Sigmoid colon (tissue), 4 donors: Measurements from ENCODE around the gene DAO.

ENCODE experiments used
- CTCF ChIP-seq, 4 experiments: fragments of 450-650 bp in 3 of 4; fragments of 200-600 bp in 1 of 4; IDR thresholded peaks; one replicate each; pipeline ENCODE4 v1.5.1; 2016 to 2019; ENCODE audit warnings: antibody characterized with exemption in 4 of 4, mild to moderate bottlenecking in 3 of 4, moderate library complexity in 2 of 4
- EP300 ChIP-seq, 4 donors: sonication (generic); formaldehyde crosslinking; IDR thresholded peaks; one replicate each; pipeline ENCODE4 v1.6.1; 2017; ENCODE audit warnings: antibody characterized with exemption in 4 of 4
- POLR2A ChIP-seq, 2 donors: fragments of 450-650 bp; IDR thresholded peaks; one replicate each; pipeline ENCODE4 v1.6.1; 2016; ENCODE audit warnings: antibody characterized with exemption in 2 of 2, mild to moderate bottlenecking in 2 of 2, moderate library complexity in 2 of 2
- POLR2AphosphoS5 ChIP-seq, 4 donors: sonication (generic); formaldehyde crosslinking; IDR thresholded peaks; one replicate each; pipeline ENCODE4 v1.6.1; 2017; ENCODE audit warnings: antibody characterized with exemption in 4 of 4

- TF ChIP-seq CTCF (IDR thresholded peaks at IDR 0.05) (no peak), POLR2AphosphoS5 (IDR thresholded peaks at IDR 0.05) (no peak), EP300 (IDR thresholded peaks at IDR 0.05) (no peak), POLR2A (IDR thresholded peaks at IDR 0.05) (no peak)
These were observed 4.1 kb upstream of the DAO start for GRCh38 chr12:108875682-108876361.
